NCI-H1105 treated with DMSO at 0.1 percent for 48 hours (cell line): ENCODE results near the gene DDX42.
A peak's percentile ranks its signal among the peaks of the same experiment; 100 is the strongest.

ENCODE experiments used
- DNase-seq: peaks from one replicate; lab custom pipeline; 2025; lab: John Stamatoyannopoulos, UW

Gene DDX42

DNA sequence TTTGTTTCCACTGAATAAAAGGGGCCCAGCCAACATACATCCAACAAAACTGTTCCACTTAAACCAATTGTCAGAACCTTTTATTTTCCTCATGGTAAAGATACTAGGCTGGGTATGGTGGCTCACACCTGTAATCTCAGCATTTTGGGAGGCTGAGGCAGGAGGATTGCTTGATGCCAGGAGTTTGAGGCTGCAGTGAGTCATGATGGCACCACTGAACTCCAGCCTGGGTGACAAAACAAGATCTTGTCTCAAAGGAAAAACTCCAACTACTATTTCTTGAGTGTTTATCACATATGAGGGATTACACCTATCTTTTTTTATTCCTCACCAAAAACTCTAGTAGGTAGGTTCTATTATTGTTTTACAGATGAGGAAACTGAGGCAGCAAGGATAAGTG lies 48.6 kb downstream of the DDX42 start:
- no peak for DNase-seq

DNA sequence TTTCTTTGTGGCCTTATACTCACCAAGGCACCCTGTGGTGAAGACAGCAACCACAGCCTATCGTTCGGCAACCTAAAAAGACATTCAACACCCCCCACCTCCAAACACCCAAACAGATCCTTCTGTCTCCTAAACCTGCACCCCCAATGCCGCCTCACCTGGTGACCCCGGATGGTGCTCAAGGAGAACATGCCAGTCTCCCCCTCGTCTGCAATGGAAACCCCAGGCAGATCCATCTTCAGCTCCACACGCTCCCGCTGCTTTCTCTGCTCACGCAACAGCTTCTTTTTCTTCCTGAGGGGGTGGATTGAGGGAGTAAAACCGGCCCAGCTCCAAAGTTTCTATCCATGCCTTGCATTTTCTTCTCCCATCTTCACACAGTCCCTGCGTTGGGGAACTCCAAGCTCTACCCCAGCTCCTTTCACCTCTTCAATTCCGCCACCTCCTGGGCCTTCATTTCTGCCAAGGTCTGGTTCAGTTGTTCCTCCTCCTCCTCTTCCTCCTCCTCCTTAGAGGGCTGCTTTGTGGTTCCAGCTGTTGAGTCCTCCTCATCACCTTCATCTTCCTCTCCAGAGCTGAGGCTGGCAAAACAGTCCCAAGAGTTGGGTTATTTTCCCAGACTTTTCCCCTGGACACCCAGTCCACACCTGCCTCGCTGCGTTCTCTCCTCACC lies 49.8 kb downstream of the DDX42 start:
- no peak for DNase-seq

DNA sequence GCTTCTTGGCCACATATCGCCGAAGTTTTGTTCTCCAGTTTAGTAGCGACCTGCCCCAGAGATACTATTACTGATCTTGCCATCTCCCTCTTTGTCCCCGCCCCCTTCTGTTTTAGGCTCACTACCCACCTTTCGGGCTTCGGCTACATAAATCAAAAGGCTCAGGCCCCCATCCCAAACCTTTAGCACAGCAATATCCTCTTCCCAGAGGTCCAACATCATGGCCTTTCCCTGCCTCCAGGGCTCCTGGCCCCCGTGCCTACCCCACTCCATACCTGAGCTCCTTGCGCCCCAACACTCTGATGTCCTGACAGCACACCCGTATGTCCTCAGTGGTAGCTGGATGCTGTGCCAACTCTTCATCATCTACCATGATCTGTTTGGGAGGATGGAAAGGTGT lies 50.4 kb downstream of the DDX42 start:
- DNase-seq: no peak

- DNase-seq: no peak
Observed at GRCh38 chr17:63826468-63827001, 52.6 kb downstream of the DDX42 start.

GRCh38 chr17:63827002-63827800 lies 53.2 kb downstream of the DDX42 start, which contains the start of the genes FTSJ3 and PSMC5:
Gene FTSJ3 (minus strand): TSS chr17:63827663. CDS start chr17:63826902, 761 bp downstream.
Gene PSMC5 (plus strand): TSS chr17:63827431. CDS start chr17:63827491, 60 bp downstream.
- DNase-seq: peak; percentile 91

GRCh38 chr17:63827801-63828221 lies 53.8 kb downstream of the DDX42 start:
- no peak for DNase-seq

GRCh38 chr17:63828936-63829335 lies 55.0 kb downstream of the DDX42 start:
- DNase-seq: no peak

DNA sequence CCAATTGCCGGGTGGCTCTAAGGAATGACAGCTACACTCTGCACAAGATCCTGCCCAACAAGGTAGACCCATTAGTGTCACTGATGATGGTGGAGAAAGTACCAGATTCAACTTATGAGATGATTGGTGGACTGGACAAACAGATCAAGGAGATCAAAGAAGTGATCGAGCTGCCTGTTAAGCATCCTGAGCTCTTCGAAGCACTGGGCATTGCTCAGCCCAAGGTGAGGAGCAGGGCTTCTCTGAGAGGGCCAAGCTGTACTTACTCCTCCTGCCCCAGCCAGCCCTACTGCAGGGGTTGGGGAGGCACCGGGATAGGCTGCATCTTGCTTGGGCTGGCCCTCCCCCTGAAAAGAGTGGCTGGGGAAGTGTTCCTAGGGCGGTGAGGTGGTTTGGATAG lies 56.3 kb downstream of the DDX42 start:
- DNase-seq: no peak

GRCh38 chr17:63830904-63831491 lies 57.0 kb downstream of the DDX42 start:
- DNase-seq: no peak

- DNase-seq: no peak
Observed at GRCh38 chr17:63831505-63831904, 57.5 kb downstream of the DDX42 start.

GRCh38 chr17:63832014-63832413 lies 58.0 kb downstream of the DDX42 start:
- no peak for DNase-seq

- no peak for DNase-seq
Observed at GRCh38 chr17:63832455-63832854, 58.5 kb downstream of the DDX42 start.

DNA sequence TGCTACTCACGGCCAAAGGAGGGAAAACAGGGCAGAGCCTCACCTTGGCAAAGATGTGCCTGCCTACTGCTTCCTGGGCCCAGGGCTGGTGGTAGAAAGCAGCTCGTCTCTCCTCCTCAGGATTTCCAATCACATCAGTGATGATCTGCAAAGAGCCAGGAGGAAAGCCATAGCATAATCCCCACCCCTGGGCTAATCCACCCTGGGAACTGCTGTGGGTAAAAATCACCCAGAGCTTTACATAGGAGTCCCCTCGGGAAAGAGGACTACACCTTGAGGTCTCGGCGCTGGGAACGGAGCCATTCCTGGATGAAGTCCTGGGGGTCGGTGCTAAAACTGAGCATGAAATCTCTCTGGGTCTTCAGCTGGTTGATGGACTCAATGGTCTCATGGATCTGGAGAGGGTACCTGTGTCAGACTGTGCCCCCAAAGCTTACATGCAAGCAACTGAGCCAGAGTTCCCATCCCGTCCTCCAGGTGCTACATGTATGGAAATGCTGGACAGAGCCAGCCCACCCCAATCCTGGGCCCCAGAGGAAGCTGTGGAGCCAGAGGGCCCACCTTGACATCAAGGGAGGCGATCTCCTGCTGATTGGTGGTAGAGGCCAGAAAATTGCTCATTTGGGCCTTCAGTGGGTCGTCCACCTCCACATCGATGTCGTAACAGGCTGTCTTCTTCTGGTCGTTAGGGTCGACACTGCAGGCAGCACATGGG lies 59.2 kb downstream of the DDX42 start:
- DNase-seq: no peak

DNA sequence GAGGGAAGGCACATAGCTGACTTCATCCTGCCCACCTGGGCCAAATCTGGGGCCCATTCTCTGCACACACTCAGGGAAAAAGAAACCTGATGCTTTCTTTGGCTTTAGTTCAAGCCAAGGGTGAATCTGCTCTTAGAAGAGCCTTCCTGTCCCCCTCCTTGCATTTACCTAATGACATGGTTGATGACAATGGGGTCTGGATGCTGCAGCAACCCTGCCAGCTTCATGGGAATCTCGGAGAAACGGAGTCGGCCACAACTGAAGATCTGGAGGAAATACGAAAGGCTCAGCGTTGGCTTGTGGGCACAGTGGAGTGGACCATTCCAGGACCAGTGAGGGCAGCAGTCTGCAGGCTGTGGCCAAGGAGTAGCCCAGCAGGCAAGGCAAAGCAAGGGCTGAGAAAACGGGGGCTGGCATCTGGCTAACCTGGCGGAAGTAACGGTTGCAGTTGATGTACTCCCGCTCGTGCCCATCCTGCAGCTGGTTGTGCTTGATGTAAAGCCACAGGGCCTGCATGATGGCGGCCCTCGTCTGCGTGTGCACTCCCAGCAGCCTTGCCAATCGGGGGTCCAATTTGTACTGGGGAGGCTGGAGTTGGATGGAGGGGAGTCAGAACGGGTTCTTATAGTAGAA lies 59.9 kb downstream of the DDX42 start:
- no peak for DNase-seq

- DNase-seq: peak; percentile 71
Observed at GRCh38 chr17:63834431-63835166, 60.6 kb downstream of the DDX42 start.

DNA sequence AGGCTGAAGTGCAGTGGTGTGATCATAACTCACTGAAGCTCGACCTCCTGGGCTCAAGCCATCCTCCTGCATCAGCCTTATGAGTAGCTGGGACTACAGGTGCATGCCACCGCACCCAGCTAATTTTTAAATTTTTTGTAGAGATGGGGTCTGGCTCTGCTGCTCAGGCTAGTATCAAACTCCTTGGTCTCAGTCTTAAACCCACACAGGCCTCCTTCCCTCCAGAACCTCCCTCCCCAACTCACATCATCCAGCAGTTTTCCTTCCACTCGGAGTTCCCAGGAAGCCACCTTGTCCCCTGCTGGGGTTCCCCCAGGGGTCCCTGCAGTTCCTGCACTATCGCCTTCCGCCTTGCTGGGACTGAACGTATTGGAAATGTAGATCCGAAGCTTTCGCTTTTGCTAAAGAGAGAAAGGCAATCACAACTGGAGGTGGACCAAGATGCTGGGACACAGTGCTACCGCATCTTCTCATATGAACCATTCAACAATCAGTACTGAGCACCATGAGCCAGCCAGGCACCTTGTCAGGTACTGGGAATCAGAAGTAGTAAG lies 61.3 kb downstream of the DDX42 start:
- DNase-seq: no peak

GRCh38 chr17:63836811-63837210 lies 62.8 kb downstream of the DDX42 start:
- no peak for DNase-seq

DNA sequence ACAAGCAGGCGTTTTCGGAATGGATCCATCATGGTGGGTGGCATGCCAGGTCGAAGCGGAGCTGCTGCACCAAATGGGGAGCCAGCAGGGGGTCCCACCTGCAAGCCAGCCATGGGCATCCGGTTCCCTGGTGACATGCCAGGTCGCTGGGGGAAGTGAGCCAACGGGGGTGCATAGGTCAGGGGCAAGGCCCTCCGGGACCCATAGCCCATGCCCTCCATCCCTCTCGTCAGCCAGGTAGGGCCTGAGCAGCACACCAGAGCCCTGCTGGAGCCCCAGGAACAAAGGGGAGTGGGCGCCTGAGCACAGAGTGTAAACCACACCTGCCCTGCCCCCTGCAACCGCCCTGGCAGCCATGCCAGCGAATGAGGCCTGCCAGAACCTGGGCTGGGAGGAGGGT lies 63.5 kb downstream of the DDX42 start:
- DNase-seq: no peak

GRCh38 chr17:63837962-63838600 lies 64.1 kb downstream of the DDX42 start:
- no peak for DNase-seq

DNA sequence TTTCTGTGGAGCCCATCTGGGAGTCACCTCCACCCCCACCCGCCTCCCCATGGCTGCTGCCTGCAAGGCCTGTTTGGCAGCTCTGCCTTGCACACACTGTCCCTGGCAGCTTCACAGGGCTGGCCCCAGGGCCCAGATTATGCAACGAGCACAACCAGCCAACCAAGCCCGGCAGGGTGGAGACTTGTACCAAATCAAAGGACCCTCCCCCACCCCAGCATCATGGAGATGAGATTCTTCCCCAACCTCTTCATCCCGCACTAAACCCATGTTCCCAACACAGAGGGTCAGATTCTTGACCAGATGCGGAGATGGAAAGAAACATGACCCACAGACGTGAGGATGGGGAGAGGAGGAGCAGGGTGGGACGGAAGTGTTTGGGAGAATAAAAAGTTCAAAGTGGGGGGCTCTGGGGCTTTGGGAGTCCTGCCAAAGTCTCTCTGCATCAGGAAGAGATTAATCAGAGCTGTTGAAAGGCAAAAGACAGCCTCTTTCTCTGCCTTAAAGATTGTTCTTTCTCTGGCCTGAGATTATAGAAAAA lies 64.7 kb downstream of the DDX42 start:
- DNase-seq: no peak
